Ishikawa (cell line): ENCODE measurements around the gene SARDH.

Experiments used
- FOXM1 ChIP-seq: IDR thresholded peaks from 2 replicates; pipeline ENCODE4 v1.6.1; 2012; ENCODE audit warnings: low read depth, borderline replicate concordance
- TAF1 ChIP-seq: IDR thresholded peaks from 2 replicates; pipeline ENCODE4 v1.6.1; 2012; ENCODE audit warnings: low read depth, mild to moderate bottlenecking
- TCF12 ChIP-seq: IDR thresholded peaks from 2 replicates; pipeline ENCODE4 v1.6.1; 2012; ENCODE audit warnings: low read depth
- TF ChIP-seq, protein P1 (sequence below): IDR thresholded peaks from 2 replicates; pipeline ENCODE4 v1.6.1; 2012

DNA sequence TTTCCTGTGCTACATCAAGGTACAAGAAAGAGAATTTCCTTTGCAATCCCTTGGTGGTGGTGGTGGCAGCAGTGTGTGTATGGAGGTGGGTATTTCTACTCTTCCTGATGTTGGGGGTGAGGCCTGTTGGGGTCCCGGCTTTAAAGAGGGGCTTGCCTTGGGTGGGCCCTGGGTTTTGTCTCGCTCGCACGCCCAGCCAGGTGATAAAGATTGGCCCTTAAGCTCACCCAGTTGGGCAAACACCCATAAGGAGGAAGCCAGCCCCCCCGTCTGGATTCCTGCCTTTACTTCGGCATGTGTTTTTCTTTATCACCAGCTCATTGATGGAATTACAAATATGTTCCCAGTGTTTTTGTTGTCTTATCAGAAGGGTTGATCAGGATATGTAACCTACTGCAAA is 16.0 kb upstream of the SARDH start:
- TF ChIP-seq, protein P1, sequence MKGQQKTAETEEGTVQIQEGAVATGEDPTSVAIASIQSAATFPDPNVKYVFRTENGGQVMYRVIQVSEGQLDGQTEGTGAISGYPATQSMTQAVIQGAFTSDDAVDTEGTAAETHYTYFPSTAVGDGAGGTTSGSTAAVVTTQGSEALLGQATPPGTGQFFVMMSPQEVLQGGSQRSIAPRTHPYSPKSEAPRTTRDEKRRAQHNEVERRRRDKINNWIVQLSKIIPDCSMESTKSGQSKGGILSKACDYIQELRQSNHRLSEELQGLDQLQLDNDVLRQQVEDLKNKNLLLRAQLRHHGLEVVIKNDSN = no peak
- TF ChIP-seq TCF12 (no peak), FOXM1 (no peak), TAF1 (no peak)
